AML-193 (cell line): ENCODE data around the gene PGBD5.
"Not testable (repeated sequence)": the region's sequence is repeated elsewhere in the genome, so short reads cannot be mapped to it uniquely, and the experiment has no call there.

Source experiments
- DNase-seq, 2 experiments: peaks; one replicate each; lab custom pipeline; 2025; lab: John Stamatoyannopoulos, UW

Gene PGBD5

DNA sequence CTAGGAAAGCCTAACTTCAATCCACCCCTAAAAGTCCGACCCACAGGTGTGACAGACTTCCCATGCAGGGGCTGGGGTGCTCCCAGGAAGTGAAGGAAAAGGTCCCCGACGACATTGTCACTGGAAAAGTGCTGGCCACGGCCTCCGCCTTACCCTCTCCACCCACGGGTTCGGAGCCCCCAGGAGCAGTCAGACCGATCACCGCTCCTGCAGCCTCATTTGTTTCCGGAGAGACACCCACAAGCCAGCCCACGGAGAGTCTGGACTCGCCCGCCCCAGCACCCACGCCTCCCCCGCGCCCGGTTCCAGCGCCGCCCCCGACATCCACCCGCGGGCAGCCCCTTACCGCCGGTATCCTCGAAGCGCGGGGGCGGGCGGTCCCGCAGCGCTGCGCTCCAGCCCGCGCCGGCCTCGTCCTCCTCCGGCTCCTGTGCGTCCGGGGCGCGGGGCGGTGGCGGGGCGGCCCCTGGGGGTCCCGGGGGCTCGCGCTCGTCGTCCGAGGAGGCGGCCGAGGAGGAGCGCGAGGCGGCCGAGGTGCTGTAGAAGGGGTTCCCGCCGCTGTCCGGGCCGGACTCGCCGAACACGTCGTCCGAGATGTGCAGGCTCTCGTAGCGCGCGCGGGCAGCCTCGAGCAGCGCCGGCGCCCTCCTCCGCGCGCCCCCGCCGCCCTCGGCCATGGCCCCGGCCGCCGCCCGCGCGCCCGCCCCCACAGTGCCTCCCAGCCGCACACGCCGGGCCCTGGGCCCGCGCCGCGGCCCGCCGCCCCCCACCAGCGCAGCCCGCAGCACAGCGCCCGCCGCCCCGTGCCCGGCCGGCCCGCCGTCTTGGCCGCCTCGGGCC is 660 bp downstream of the PGBD5 start:
- no peak for DNase-seq

DNA sequence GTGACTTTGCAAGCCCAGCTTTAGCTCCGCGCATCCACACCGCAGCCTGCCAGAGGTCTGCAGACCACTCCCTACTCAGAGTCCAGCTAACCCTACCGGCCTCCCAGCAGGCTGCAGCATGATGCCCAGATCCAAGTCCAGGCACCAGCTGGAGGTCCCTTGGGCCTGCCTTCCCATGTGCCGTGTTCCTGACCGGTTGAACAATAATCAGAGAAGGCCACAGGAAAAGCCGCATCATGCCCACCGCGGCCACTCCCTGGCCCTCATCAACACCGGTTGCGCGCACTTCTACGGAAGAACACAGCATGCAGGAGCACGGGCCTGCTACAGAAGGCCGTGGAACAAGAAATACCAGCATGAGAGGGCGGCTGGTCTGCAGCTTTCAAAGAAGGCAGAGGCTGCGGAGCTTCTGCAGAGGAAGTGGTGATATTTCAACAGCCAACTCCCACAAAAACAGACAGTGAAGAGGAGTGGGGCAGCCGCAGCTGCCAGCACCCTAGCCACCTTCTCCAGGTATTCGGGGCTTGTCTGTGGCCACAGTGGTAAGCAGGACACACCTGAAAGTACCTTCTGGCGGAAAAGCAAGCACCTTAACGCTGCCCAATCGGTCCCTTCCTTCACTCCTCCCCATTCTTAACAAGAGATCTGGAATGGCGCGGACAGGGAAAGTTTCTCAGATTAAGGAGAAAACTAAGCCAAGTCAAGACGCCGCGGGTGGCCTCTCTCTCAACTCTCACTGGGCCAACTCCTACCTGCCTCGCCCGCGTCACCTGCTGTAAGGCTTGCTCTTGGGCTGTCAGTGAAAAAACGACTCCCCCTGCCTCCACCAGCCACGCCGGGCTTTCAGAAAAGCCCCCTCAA is 1.5 kb downstream of the PGBD5 start:
- DNase-seq = peak; percentile 71 to 79

DNA sequence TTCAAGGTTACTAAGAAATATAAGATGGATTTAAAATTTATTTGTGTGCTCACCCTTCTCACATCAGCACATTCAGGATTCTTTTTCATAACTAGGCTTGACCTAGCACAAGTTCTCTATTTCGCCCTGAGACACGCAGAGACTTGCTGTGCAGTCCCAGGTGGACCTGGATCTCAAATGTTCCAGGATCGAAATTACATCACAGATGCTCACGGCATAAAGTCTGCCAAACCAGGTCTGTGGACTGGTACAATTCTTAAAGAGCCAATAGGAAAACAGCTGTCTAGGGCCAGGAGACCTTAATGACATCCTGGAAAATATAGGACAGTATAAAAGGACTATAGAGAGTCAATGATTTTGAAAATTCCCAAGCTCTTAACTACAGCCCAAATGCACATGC is 2.2 kb downstream of the PGBD5 start:
- DNase-seq = no peak

DNA sequence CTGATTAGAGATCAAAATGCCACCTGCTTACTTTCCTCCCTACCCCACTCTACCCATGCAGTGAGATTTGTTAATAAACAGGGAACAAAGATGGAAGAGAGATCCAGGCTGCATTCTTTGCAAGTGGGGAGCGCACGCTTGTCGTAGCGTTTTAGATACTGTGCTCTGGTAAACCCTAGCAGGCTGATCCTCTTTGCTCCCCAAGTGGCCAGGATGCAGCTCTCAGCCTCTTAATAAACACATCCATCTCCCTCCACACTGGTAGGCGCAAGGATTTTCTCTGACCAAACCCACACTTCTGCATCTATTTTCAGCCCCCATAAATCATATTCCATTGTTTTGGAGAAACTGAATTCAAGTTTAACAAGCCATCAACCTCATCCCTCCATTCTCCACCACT is 2.9 kb downstream of the PGBD5 start:
- DNase-seq = no peak

DNA sequence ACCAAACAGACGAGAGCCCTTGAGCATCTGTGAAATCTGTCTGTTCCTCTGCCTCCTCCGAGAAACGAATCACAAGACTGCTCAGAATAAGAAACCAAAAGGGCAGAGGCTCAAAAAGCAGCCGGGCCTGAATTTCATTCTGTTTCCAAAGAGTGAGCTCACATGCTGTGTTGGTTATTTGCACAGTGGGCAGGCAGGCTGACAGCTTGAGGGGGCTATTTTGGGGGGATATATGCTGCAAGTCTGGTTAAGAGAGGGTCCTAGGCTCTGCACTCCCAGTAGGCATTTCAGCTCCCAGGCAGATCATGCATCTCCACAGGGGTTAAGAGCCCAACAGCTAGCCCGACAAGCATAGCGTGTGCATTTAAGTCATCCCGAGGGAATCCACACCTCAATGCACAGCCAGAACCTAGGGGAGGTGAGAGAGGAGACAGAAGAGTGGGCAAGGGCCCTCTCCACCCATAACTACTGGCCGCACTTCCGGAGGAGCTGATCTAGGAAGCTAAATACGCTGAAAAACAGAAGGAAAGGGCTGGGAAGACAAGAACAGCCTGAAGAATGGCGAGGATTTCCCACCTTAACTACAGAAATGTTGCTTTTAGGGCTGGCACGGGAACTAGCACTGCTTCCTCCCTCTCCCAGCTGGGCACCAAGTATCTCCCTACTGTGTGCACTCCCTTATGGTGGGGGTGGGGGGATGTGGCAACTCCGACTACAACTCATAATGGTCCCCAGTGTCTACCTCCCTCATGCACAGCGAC is 3.7 kb downstream of the PGBD5 start:
- no peak for DNase-seq

DNA sequence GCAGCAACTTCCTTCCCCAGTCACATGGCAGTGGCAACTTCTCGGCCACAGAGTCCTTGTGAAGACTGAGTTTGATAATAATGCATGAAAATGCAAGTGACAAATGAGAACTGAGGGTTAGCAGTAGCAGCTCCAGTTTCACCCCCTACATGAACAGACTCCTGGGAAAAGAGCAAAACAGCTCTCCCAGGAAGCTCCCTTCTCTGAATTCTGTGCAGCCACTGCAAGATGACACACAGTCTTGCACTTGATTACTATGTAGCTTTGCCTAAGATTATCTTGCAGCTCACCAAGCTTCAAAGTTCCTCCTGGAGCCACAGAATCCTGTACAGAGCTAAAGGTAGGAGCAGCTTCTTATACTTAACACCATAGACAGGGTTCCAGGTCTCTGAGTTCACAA is 4.7 kb downstream of the PGBD5 start:
- peak in 1 of 2 experiments; percentile 34 for DNase-seq

DNA sequence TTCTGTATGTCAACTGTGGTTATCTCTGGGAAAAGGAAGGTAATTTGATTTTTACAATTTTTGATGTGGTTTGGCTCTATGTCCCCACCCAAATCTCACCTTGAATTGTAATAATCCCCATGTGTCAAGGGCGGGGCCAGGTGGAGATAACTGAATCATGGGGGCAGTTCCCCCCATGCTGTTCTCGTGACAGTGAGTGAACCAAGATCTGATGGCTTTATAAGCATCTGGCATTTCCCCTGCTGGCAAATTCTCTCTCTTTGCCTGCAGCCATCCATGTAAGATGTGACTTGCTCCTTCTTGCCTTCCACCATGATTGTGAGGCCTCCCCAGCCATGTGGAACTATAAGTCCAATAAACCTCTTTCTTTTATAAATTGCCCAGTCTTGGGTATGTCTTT is 5.8 kb downstream of the PGBD5 start:
- not testable (repeated sequence) for DNase-seq

DNA sequence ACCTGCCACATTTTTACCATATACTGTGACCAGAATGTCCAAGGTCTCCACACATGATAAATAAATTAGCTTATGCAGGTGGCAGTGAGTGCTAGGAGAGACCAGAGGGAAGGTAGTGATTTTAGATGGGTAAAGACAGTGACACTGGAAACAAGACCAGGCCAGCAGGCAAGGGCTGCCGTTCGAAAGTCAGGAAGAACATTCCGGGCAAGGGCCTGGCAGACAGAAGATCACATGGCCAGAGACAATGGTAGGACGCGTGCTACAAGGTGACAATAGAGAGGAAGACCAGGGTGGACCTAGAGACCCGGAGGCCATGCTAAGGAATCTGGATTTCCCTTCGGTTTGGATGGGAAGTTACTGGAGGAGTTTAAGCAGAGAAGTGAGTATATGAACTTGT is 9.7 kb downstream of the PGBD5 start:
- no peak for DNase-seq

DNA sequence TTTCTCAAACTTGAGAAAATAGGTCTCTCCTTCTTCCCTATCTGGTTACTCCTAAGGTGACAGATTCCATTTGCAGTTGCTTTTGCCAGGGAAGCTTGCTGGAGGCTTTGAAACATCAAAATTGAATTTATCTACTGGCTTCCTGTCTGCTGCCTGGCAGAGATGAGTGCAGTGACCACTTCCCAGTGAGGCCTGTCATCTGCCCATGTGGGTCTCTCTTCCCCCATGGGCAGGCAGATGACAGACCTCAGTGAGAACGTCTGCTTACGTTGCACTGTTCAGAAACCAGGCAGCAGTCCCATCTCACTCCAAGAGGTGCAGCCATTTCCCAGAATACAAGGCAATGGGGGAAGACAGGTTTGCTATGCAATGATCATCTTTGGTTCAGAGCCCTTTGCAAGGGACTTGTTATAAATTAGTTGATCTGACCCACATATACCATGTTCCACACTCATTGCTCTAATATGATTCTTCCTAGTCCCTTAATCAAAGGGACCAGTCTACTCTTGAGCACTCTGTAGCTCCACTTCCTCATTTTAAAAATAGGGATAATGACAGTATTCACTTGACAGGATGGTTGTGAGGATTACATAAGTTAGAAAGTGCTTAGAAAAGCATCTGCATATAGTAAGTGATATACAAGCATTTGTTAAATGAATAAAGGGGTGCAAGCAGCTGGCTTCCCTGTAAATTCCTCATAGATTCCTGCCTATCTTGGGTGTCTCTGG is 10.6 kb downstream of the PGBD5 start:
- peak; percentile 12 to 21 for DNase-seq

DNA sequence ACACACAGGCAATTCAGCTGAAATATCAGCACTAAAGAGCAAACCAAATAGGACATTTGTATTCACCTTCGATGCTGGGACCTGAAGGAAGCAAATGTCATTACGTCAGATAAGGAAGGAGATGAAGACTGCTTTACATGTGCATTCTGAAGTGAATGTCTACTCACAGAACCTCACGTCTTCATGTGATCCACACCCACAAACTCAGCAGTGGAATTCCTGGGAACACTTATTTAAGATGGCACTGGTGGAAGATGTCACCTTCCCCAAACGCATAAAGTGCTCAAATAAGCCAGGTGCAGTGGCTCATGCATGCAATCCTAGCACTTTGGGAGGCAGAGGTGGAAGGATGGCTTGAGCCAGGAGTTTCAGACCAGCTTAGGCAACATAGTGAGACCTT is 11.4 kb downstream of the PGBD5 start:
- DNase-seq = no peak

DNA sequence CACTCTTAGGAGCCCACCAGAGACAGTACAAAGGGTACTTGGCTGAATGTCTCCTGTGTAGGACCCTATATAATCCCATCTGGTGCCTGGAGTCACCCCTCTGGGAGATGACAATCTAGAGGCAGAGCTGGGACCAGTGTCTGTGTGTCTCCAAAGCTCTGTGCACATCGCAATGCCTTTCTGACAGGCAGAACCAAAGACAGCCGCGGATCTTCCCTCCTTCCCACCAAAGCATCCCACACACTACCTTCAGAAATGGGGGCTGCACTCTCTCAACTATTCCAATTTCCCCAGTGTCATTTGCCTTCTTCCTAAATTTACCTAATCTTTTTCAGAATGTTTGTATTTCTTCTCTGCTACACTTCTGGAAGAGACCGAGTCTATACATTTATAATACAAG is 12.0 kb downstream of the PGBD5 start:
- no peak for DNase-seq

DNA sequence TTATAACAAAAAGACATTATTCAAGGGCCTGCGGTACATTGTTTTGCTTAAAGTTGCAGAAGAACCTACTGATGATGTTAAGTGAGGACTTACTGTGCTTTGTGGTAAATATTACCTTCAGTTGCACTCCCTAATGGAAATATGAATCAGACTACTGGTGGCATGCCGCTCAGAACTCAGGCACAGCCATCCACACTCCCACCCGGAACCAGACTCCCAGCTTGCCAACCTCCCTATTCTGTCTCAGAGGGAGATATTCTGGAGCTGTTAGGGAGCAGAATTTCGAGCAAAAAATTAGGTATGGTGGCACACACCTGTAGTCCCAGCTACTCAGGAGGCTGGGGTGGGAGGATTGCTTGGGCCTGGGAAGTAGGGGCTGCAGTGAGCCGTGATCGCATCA is 13.1 kb downstream of the PGBD5 start:
- DNase-seq = no peak

DNA sequence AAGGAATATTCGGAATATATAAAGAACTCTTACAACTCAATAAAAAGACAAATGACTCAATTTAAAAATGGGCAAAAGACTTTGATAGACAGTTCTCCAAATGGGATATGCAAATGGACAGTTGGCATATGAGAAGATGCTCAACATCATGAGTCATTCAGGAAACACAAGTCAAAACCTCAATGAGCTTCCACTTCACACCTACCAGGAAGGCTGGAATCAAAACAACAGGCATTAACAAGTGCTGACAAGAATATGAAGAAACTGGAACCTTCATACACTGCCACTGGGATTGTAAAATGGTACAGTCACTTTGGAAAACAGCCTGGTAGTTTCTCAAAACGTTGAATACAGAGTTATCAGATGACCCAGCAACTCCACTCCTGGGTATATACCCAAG is 17.2 kb downstream of the PGBD5 start:
- no peak for DNase-seq

DNA sequence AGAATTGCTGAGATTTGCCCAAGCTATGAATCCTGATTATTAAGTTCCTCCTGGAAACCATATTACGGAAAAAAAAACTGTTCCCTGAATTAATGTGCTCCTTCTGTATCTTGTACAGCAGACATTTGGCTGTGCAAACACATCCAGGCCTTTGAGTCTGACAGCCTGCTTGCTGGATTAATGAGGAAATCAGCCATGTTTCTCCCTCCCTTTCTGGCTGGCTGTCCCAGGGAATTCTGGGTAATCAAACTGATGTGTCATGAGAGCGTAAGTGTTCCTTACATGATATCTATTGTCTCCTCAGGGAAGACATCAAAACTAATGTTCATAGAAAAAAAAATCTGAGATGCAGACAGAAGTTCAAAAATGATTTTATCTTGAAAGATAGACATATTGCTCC is 18.8 kb downstream of the PGBD5 start:
- DNase-seq = no peak

DNA sequence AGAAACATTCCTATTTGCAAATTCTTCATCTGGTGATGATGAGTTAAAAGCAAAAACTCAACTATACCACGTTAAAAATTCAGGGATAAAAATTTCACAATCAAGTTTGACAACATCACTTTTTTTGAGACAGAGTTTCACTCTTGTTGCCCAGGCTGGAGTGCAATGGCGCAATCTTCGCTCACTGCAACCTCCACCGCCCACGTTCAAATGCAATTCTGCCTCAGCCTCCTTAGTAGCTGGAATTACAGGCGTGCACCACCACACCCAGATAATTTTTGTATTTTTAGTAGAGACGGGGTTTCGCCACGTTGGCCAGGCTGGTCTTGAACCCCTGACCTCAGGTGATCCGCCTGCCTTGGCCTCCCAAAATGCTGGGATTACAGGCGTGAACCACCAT is 19.4 kb downstream of the PGBD5 start:
- peak; percentile 10 to 19 for DNase-seq

DNA sequence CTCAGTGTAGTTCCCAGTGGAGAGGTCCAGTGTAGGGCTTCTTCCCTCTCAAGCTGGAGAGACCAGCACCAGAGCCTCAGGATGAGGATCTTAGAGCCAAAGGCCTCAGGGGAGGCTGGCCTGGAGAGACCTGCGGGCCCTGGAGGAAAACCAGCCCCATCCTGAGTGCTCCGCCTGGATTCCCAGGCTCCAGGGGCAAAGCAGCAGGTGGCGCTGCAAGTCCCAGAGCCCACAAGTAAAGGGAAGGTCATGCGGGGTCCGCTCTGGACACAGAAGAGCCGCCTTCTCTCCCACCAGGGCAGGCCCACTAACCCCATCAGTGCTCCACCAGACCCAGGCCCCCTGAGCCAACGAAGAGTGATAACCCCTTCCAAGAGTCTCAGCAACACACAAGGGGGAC is 22.7 kb downstream of the PGBD5 start:
- DNase-seq = no peak

DNA sequence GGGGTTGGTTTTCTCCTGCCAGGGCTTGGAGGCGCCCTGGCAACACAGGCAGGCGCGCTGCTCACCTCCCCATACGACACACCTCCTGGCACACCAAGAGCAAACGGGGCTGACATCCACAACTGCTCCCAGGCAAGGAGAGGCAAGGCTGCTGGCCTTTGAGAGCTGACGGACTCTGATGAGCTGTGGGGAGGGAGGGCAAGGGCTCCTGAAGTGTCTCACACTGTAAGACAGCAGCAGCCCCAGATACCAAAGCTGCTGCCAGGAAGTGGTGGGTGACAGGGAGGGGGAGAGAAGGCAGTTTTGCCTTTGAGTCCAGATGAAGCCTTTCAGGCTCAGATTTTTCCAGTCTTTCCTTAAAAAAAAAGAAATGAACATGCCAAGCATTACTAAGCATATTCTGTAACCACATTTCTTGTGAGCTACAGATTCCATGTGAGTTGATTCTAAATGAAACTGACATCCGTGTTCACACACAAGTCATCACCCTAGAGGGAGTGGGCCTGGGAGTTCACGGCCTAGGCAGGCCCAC is 24.3 kb downstream of the PGBD5 start:
- DNase-seq = no peak

DNA sequence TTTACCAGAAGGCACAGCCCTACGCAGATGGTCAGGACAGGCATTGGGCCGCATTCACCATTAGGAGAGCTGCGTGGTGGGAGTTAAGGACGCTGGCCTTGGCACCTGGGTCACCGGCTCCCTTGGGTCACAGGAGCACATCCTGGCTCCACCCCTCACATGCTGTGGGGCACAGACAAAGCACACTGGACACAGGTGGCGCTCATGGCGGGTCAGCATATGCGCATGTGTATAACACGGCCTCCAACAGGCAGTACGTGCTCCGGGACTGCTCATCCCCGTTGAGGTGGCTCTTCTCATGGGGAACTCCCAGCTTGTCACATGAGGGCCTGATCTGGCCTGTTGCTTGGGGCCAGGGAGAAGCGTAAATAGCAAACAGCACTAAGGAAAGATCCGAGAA is 25.0 kb downstream of the PGBD5 start:
- no peak for DNase-seq

DNA sequence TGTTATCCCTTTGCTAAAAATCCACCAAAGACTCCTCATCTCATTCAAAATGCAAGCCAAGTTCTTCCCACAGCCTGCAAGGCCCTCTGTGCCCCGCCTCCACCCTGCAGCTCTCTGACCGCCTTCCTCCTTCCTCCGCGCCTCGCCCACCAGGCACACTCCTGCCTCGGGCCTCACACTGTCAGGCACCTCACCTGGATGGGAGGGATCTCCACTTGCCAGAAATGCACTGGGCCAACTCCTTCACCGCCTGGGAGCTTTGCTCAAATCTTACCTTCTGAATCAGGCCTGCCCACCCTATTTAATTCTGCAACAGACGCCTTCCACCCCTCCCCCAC is 26.2 kb downstream of the PGBD5 start:
- DNase-seq = no peak

DNA sequence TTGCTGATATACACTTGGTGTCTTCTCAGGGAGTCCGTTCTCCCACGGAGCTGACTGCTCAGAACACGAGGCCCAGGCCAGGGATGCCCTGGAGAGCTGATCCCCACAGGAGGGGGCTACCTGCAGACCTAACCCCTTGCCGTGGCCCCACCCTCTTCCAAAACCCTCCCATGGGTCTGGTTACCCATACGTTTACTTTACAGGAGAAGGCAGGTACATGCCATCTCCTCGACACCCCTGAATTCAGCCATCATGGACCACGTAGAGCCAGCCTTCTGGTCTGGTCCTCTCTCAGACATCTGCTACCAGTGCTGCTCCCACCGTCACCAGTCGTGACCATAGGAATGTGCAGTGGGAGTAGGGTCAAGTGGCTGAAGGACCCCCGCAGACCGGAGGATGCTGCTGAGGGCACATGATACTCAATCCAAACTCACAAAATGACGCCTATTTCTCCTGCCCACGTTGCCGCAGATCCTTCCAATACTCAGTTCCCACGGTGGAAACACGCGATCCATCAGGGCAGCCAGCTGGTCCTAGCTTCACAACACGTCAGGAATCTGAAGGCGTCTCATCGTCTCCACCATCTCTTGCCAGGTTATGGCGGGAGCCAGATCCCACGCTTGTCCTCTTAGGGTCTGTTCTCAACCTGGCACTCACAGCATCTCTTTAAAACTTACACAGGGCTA is 26.7 kb downstream of the PGBD5 start:
- no peak for DNase-seq

DNA sequence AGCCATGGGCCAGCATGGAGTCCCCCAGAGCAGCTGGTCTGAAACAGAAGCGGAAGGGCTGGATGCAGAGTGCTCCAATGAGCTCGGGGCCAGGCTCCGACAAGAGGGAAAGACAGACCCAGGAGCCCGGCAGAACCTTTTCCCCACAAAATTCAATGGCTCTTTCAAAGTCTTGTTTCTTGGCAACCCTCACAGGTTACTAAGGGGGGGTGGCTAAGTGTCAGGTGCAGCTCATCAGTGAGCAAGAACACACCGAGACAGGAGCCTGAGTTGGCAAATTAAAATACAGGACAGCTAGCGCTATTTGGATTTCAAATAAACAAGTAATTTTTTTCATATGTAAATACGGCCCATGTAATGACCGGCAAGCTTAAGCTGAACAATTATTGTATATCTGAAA is 27.3 kb downstream of the PGBD5 start:
- DNase-seq = no peak
